ENCODE results near the gene NDST1.

- TF ChIP-seq EZH2 (IDR thresholded peaks at IDR 0.05; ENCODE audit: insufficient read depth, poor library complexity, severe bottlenecking): no peak
- no peak for TF ChIP-seq EZH2phosphoT487 (IDR thresholded peaks at IDR 0.05; ENCODE audit: insufficient read depth, low read depth)
Observed at GRCh38 chr5:150535611-150536010, 27.7 kb downstream of the NDST1 start.

All from GM23248 (cell line).